Keratinocyte (primary cell): ENCODE results near the gene TANGO2.

Experiments
- CTCF ChIP-seq, 3 experiments: IDR thresholded peaks in 1 of 3; conservative IDR thresholded peaks in 1 of 3; optimal IDR thresholded peaks in 1 of 3; 2 replicates in 2 of 3; 3 replicates in 1 of 3; pipeline versions ENCODE3 to v1.5.1; 2011; ENCODE audit warnings: low read length in 3 of 3, mild to moderate bottlenecking in 3 of 3, moderate library complexity in 2 of 3, control low read depth in 1 of 3, inconsistent platforms in 1 of 3; ENCODE audit not compliant: insufficient read depth in 2 of 3; ENCODE audit errors: extremely low read depth in 1 of 3
- EZH2 ChIP-seq: IDR thresholded peaks from one replicate; pipeline ENCODE4 v1.6.1; 2012; ENCODE audit warnings: inconsistent platforms, mild to moderate bottlenecking, low read length, moderate library complexity

GRCh38 chr22:20022978-20023613 lies 2.2 kb downstream of the TANGO2 start:
- no peak for TF ChIP-seq EZH2
- no peak for TF ChIP-seq CTCF (optimal IDR thresholded peaks at IDR 0.05 in 1 of 3, IDR thresholded peaks at IDR 0.05 in 1 of 3, conservative IDR thresholded peaks at IDR 0.05 in 1 of 3; ENCODE audit: extremely low read depth in 1 of 3, insufficient read depth in 2 of 3, low read length in 3 of 3)
